Hepatocyte (in vitro differentiated cells): ENCODE results near the gene OPA3. TPM values are rescaled to one million over a fixed set of nuclear protein-coding genes. Genes with fewer than 3 reads are reported as not detected.

Experiments
- DNase-seq: peaks from one replicate; pipeline ENCODE4 v3.0.0-alpha.2; 2016; ENCODE audit warnings: low spot score
- H2AFZ ChIP-seq: fragments of 200-600 bp; sonication (generic); 2 replicates; pipeline ENCODE4 v1.6.0; 2016; ENCODE audit warnings: antibody characterized with exemption, mild to moderate bottlenecking
- H3K27ac ChIP-seq: fragments of 200-600 bp; sonication (generic); 2 replicates; pipeline ENCODE4 v1.5.1; 2016; ENCODE audit warnings: mild to moderate bottlenecking
- H3K27me3 ChIP-seq: fragments of 200-600 bp; sonication (generic); 2 replicates; pipeline ENCODE4 v1.6.1; 2016
- H3K36me3 ChIP-seq: fragments of 200-600 bp; sonication (generic); replicated peaks from 2 replicates; pipeline ENCODE4 v1.5.1; 2016; ENCODE audit warnings: low read depth; ENCODE audit not compliant: insufficient read depth
- H3K4me1 ChIP-seq: fragments of 200-600 bp; sonication (generic); 2 replicates; pipeline ENCODE4 v1.5.1; 2016; ENCODE audit warnings: mild to moderate bottlenecking, moderate library complexity; ENCODE audit not compliant: insufficient read depth
- H3K4me2 ChIP-seq: fragments of 200-600 bp; sonication (generic); 2 replicates; pipeline ENCODE4 v1.6.0; 2016
- H3K4me3 ChIP-seq: fragments of 200-600 bp; sonication (generic); 2 replicates; pipeline ENCODE4 v1.5.1; 2016; ENCODE audit warnings: mild to moderate bottlenecking
- H3K79me2 ChIP-seq: fragments of 200-600 bp; sonication (generic); 2 replicates; pipeline ENCODE4 v1.6.0; 2017; ENCODE audit warnings: mild to moderate bottlenecking
- H3K9me2 ChIP-seq: fragments of 200-600 bp; sonication (generic); replicated peaks from 2 replicates; pipeline ENCODE4 v1.6.0; 2017; ENCODE audit warnings: mild to moderate bottlenecking; ENCODE audit not compliant: insufficient read depth
- H3K9me3 ChIP-seq: fragments of 200-600 bp; sonication (generic); 2 replicates; pipeline ENCODE4 v1.5.1; 2016; ENCODE audit warnings: low read depth, mild to moderate bottlenecking
- H4K20me1 ChIP-seq: fragments of 200-600 bp; sonication (generic); 2 replicates; pipeline ENCODE4 v1.6.0; 2016; ENCODE audit warnings: mild to moderate bottlenecking; ENCODE audit not compliant: insufficient read depth, poor library complexity, severe bottlenecking
- EZH2 ChIP-seq: fragments of 200-600 bp; sonication (generic); IDR thresholded peaks from 2 replicates; pipeline ENCODE4 v1.6.1; 2016; ENCODE audit warnings: antibody characterized with exemption, mild to moderate bottlenecking, borderline replicate concordance
- EZH2phosphoT487 ChIP-seq: fragments of 200-600 bp; sonication (generic); IDR thresholded peaks from one replicate; pipeline ENCODE4 v1.6.1; 2018; ENCODE audit warnings: antibody characterized with exemption, mild to moderate bottlenecking, low read depth, moderate library complexity; ENCODE audit not compliant: unreplicated experiment, severe bottlenecking
- WGBS: methylation state at CpG from one replicate; pipeline ENCODE4 v1.1.6; 2016; ENCODE audit warnings: low lambda C conversion rate; ENCODE audit errors: missing lambda C conversion rate; 5-methylcytosine and 5-hydroxymethylcytosine counted together
- polyA plus RNA-seq: library from polyadenylated mRNA; unstranded; fragments of >200 nt; fragmentation: Nextera tagmentation; extraction: Ambion mirVana; gene quantifications from 2 replicates; pipeline ENCODE4 v1.2.1, GENCODE V29; 2016
- total RNA-seq: library from RNA; depleted of rRNA; stranded (reverse); fragments of >200 nt; gene quantifications from 2 replicates; pipeline ENCODE4 v1.2.3, GENCODE V29; 2014
- TF ChIP-seq, protein P1 (sequence below): fragments of 200-600 bp; sonication (generic); IDR thresholded peaks from 2 replicates; pipeline ENCODE4 v1.5.1; 2016; ENCODE audit warnings: antibody characterized with exemption, mild to moderate bottlenecking; ENCODE audit not compliant: poor library complexity

The OPA3 gene
- total and polyA plus RNA-seq, 2 experiments from 2014 or later = 15.0 to 15.1 TPM

DNA sequence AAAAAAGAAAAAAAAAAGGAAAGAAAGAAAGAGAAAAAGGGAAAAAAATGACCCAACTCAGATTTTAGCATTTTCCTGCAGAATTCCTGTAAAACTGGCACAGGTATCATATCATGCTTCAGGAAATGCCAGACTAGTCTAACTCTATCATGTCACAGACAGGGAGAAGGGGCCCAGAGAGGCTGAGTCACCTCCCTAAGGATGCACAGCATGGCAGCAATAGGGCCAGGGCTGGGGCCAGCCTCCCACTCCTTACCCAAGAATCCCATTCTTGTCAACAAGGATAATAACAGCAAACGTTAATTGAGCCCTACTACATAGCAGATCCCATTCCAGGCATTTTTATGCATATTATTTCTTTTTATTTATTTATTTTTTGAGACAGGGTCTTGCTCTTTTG is 8.9 kb upstream of the OPA3 start:
- TF ChIP-seq EZH2phosphoT487 (no peak), EZH2 (no peak)
- TF ChIP-seq, protein P1, sequence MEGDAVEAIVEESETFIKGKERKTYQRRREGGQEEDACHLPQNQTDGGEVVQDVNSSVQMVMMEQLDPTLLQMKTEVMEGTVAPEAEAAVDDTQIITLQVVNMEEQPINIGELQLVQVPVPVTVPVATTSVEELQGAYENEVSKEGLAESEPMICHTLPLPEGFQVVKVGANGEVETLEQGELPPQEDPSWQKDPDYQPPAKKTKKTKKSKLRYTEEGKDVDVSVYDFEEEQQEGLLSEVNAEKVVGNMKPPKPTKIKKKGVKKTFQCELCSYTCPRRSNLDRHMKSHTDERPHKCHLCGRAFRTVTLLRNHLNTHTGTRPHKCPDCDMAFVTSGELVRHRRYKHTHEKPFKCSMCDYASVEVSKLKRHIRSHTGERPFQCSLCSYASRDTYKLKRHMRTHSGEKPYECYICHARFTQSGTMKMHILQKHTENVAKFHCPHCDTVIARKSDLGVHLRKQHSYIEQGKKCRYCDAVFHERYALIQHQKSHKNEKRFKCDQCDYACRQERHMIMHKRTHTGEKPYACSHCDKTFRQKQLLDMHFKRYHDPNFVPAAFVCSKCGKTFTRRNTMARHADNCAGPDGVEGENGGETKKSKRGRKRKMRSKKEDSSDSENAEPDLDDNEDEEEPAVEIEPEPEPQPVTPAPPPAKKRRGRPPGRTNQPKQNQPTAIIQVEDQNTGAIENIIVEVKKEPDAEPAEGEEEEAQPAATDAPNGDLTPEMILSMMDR = no peak
- WGBS = 11% methylated on average over 1 of the region's 1 CpG
- Histone ChIP-seq H4K20me1 (no peaks in the 10 kb centered on the region), H3K4me3 (no peak overlapping the region), H2AFZ (no peak overlapping the region), H3K9me3 (no peaks in the 10 kb centered on the region), H3K9me2 (no peaks in the 10 kb centered on the region), H3K27me3 (peaks cover 36% of the 10 kb centered on the region), H3K27ac (no peak overlapping the region), H3K4me2 (no peak overlapping the region), H3K79me2 (no peaks in the 10 kb centered on the region), H3K36me3 (no peaks in the 10 kb centered on the region), H3K4me1 (peaks cover 3% of the 10 kb centered on the region)
- DNase-seq = no peak

DNA sequence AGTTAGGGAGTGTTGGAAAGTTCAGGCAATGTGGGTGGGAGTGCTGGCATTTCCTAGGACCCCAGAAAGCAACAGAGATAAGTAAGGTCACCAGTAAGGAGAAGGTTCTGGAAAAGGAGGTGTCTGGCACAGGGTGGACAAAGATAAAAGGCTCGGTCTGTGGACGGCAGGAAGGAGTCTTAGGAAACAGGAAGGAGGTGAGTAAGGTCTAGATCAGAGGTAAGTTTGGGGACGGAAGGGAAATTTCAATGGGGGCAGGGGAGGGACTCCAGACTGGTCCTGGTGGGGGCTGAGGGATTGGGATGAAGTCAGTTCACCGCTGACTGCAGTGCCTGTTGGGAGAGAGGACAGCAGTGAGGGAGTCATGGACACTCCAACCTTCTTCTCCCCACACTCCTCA is 7.8 kb upstream of the OPA3 start:
- H4K20me1 ChIP-seq = no peaks in the 10 kb centered on the region
- H3K4me3 ChIP-seq = no peak overlapping the region
- no peaks in the 10 kb centered on the region for H3K9me3 ChIP-seq
- H3K27ac ChIP-seq = no peak overlapping the region
- no peak overlapping the region for H3K4me2 ChIP-seq
- no peaks in the 10 kb centered on the region for H3K79me2 ChIP-seq
- H3K9me2 ChIP-seq = no peaks in the 10 kb centered on the region
- TF ChIP-seq EZH2phosphoT487 (no peak), EZH2 (no peak)
- TF ChIP-seq, protein P1 = no peak
- no peaks in the 10 kb centered on the region for H3K4me1 ChIP-seq
- WGBS = 74% methylated on average over 4 of the region's 4 CpGs
- no peak overlapping the region for H2AFZ ChIP-seq
- DNase-seq = no peak
- no peaks in the 10 kb centered on the region for H3K36me3 ChIP-seq
- H3K27me3 ChIP-seq = peaks cover 25% of the 10 kb centered on the region

DNA sequence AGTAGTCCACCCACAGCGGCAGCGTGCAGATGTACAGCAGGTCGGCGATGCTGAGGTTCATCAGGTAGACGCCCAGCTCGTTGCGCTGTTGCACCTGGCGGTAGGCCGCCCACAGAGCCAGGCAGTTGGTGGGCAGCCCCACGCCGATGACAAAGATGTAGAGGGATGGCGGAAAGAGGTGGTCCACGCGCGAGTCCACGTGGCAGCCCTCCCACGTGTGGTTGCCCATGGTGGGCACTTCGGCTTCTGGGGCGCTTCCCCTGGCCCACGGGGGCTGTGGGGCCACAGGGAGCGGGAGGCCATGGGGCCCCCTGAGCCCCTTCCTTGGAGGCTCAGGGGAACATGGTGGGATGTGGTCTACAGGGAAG is 7.0 kb upstream of the OPA3 start:
- no peak overlapping the region for H3K27ac ChIP-seq
- no peak overlapping the region for H2AFZ ChIP-seq
- 98% methylated on average over 21 of the region's 21 CpGs for WGBS
- H3K27me3 ChIP-seq = peaks cover 17% of the 10 kb centered on the region
- no peaks in the 10 kb centered on the region for H4K20me1 ChIP-seq
- TF ChIP-seq EZH2 = no peak
- no peak for TF ChIP-seq EZH2phosphoT487
- TF ChIP-seq, protein P1 = no peak
- H3K9me2 ChIP-seq = no peaks in the 10 kb centered on the region
- H3K9me3 ChIP-seq = no peaks in the 10 kb centered on the region
- no peak overlapping the region for H3K4me2 ChIP-seq
- no peak for DNase-seq
- H3K4me3 ChIP-seq = no peak overlapping the region
- H3K4me1 ChIP-seq = no peaks in the 10 kb centered on the region
- no peaks in the 10 kb centered on the region for H3K79me2 ChIP-seq
- no peaks in the 10 kb centered on the region for H3K36me3 ChIP-seq
